ENCODE measurements around the gene PACSIN1.

DNA sequence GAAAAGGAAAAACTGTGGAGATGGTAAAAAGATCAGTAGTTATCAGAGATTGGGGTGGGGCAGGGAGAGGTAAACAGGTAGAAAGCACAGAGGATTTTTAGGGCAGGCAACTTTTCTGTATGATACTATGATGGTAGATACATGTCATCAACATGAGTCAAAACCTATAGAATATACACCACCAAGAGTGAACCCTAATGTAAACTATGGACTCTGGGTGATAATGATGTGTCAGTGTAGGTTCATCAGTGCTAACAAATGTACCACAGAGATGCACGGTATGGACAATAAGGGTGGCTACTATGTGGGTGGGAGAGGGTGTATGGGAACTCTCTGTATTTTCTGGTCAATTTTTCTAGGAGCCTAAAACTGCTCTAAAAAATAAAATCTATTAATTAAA lies 18.5 kb downstream of the PACSIN1 start:
- TF ChIP-seq GATA3 (IDR thresholded peaks at IDR 0.05; ENCODE audit: low read depth, low read length) (no peak), GATA2 (IDR thresholded peaks at IDR 0.05; ENCODE audit: low read depth, low read length) (no peak)

All from SH-SY5Y (cell line).